HG03045 (cell line): ENCODE data around the gene ZNF442.
"Not testable (repeated sequence)": the region's sequence is repeated elsewhere in the genome, so short reads cannot be mapped to it uniquely, and the experiment has no call there.

Experiments used
- ATAC-seq: cut with Tn5 transposase; IDR thresholded peaks from one replicate; pipeline ENCODE4 v1.9.1; 2021; ENCODE audit warnings: mild to moderate bottlenecking, moderate library complexity; ENCODE audit not compliant: unreplicated experiment

Gene ZNF442

DNA sequence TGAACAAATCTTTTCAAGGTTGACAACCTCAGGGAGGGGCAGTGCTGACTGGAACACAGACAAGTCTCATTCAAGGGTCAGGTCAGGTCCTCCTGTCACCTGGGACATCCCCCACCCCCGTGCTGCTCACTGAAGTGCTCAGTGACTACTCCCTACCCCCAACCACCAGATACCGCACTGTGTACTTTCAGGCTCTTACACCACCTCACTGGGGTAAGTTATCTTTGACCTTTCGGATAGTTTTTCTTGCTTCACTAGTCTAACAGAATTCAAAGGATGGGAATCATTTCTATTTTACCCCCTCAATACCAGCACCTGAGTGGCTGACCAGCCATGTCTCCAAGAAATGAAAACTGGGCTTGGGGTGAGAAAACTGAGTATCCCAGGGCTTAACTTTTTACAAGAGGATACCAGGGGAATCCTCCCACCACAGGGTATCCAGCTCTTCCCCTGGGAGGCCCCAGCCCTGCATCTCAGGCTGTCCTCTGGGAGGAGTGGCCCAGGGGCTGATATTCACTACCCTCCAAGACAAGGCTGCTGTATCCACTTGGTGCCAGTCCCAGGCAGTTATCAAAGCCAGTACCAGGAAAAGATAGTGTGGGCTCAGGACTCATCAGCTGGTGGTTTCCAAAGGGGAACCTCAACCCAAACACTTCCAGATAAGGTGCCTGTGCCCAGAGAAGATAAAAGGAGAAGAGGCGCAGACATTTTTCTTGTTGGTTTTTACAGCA is 34.1 kb downstream of the ZNF442 start:
- no peak for ATAC-seq

DNA sequence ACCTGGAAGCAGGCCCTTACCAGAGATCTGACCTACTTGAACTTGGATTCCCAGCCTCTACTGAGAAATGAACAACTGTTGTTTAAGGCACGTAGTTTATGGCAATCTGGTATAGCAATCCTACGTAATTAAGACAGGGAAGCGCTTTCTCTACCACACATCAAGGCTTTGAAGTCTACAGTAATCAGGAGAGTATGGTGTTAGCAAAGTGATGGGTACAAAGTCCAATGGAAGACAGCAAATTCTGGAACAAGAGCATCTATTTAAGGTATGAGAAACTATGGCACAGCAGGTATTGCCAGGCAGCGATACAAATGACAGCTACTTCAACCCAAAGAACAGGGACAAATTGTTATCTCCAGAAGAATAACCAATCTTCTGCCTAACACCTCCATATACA is 35.1 kb downstream of the ZNF442 start:
- ATAC-seq, result no peak

DNA sequence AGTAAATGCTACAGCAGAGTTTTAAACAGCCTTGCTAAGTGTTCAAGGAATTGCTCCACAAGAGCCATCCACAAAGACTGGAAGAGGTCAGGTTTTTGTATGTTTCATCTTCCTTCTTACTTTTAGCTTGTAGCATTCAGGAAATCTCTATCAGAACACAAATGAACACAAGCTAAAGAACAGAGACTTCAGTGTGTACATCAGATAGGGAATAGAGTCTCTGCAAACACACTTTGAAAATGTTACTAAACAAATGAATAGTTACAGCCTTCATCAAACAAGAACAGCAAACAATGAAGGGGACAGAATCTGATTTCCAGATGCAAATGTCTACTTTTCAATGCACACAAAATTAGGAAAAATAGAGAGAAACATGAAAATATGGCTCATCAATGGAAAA is 39.8 kb downstream of the ZNF442 start:
- no peak for ATAC-seq

GRCh38 chr19:12318782-12319413 is 46.6 kb downstream of the ZNF442 start:
- no peak for ATAC-seq

- ATAC-seq, result no peak
These were observed 50.9 kb downstream of the ZNF442 start for GRCh38 chr19:12314553-12314952.

DNA sequence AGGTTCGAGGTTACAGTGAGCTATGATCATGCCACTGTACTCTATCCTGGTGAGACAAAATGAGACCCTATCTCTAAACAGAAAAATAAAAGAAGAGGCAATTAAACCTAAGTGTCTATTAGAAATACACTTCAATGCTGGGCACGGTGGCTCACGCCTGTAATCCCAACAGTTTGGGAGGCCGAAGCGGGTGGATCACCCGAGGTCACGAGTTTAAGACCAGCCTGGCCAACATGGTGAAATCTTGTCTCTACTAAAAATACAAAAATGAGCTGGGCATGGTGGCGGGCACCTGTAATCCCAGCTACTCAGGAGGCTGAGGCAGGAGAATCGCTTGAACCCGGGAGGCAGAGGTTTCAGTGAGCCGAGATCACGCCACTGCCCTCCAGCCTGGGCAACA is 56.6 kb downstream of the ZNF442 start:
- not testable (repeated sequence) for ATAC-seq
